ENCODE measurements around the gene PCARE.

Gene PCARE

DNA sequence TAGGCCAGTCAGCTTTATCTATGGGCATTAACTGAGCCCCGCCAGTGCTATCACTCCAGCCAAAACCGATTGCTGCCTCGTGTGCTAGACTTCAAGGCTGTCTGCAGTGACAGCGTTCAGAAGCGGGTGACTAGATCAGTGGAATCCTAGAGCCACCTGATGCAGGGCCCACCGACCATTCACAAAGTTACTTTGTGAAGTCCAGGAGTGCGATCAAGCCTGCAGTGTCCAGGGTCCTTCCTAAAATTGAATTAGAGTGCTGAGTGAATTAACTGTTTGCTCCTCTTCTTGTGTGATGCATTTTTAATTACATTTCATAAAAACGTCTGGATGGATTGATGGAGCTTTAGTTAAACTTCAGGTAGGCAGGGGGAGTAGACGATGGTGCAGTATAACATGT lies 13.9 kb downstream of the PCARE start:
- no peaks in the 10 kb centered on the region for H3F3A ChIP-seq (ENCODE audit: low read depth)
- H3K79me2 ChIP-seq (ENCODE audit: insufficient read depth, low read length) = no peaks in the 10 kb centered on the region
- TF ChIP-seq, protein P1, sequence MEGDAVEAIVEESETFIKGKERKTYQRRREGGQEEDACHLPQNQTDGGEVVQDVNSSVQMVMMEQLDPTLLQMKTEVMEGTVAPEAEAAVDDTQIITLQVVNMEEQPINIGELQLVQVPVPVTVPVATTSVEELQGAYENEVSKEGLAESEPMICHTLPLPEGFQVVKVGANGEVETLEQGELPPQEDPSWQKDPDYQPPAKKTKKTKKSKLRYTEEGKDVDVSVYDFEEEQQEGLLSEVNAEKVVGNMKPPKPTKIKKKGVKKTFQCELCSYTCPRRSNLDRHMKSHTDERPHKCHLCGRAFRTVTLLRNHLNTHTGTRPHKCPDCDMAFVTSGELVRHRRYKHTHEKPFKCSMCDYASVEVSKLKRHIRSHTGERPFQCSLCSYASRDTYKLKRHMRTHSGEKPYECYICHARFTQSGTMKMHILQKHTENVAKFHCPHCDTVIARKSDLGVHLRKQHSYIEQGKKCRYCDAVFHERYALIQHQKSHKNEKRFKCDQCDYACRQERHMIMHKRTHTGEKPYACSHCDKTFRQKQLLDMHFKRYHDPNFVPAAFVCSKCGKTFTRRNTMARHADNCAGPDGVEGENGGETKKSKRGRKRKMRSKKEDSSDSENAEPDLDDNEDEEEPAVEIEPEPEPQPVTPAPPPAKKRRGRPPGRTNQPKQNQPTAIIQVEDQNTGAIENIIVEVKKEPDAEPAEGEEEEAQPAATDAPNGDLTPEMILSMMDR (conservative IDR thresholded peaks at IDR 0.05; ENCODE audit: low read length) = no peak
- no peak for TF ChIP-seq EZH2phosphoT487 (IDR thresholded peaks at IDR 0.05; ENCODE audit: borderline replicate concordance)
- no peak overlapping the region for H3K4me2 ChIP-seq (ENCODE audit: low read depth, low read length, poor library complexity, severe bottlenecking)
- H2AFZ ChIP-seq (ENCODE audit: low read length) = no peak overlapping the region
- H3K9me2 ChIP-seq (replicated peaks; ENCODE audit: low read depth, low read length) = no peaks in the 10 kb centered on the region
- no peaks in the 10 kb centered on the region for H3K36me3 ChIP-seq (ENCODE audit: insufficient read depth, low read length)
- H4K20me1 ChIP-seq (ENCODE audit: insufficient read depth, low read length, poor library complexity, severe bottlenecking) = no peaks in the 10 kb centered on the region
- no peak overlapping the region for H3K9ac ChIP-seq (ENCODE audit: low read depth, low read length, poor library complexity, severe bottlenecking)
- H3K9me3 ChIP-seq (ENCODE audit: insufficient read depth, low read depth, low read length) = no peaks in the 10 kb centered on the region
- H3K27me3 ChIP-seq (ENCODE audit: insufficient read depth, low read length, poor library complexity, severe bottlenecking) = no peaks in the 10 kb centered on the region
- H3K4me3 ChIP-seq (ENCODE audit: low read length, poor library complexity, severe bottlenecking) = no peak overlapping the region
- no peaks in the 10 kb centered on the region for H3K4me1 ChIP-seq (ENCODE audit: insufficient read depth, low read length, poor library complexity, severe bottlenecking)

DNA sequence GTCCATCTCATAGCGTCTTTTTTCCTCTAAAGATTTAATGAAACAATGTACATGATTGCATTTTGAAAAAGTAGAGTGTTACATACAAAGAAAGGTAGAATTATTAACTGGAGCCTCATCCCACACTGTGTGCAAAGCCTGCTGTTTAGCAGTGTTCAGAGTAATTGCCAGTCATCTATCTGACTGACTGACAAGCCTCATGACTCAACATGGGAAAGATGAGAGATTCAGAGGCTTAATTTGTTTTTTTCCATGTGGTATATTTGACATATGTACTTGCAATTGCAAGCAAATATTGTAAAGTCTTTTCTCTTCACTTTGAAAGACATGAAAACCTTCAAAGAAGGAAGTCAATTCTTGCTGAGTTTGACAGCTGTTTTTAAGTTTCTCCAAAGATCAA lies 14.7 kb downstream of the PCARE start:
- Histone ChIP-seq H3F3A (ENCODE audit: low read depth) (no peaks in the 10 kb centered on the region), H3K4me3 (ENCODE audit: low read length, poor library complexity, severe bottlenecking) (no peak overlapping the region), H3K4me2 (ENCODE audit: low read depth, low read length, poor library complexity, severe bottlenecking) (no peak overlapping the region), H4K20me1 (ENCODE audit: insufficient read depth, low read length, poor library complexity, severe bottlenecking) (no peaks in the 10 kb centered on the region), H3K36me3 (ENCODE audit: insufficient read depth, low read length) (no peaks in the 10 kb centered on the region), H3K9ac (ENCODE audit: low read depth, low read length, poor library complexity, severe bottlenecking) (no peak overlapping the region), H3K4me1 (ENCODE audit: insufficient read depth, low read length, poor library complexity, severe bottlenecking) (no peaks in the 10 kb centered on the region), H2AFZ (ENCODE audit: low read length) (0 out of 2 replicates have a peak overlapping the region, but pooled peaks have one; percentile 18), H3K9me3 (ENCODE audit: insufficient read depth, low read depth, low read length) (no peaks in the 10 kb centered on the region), H3K79me2 (ENCODE audit: insufficient read depth, low read length) (no peaks in the 10 kb centered on the region), H3K9me2 (replicated peaks; ENCODE audit: low read depth, low read length) (no peaks in the 10 kb centered on the region), H3K27me3 (ENCODE audit: insufficient read depth, low read length, poor library complexity, severe bottlenecking) (no peaks in the 10 kb centered on the region)
- TF ChIP-seq, protein P1 (conservative IDR thresholded peaks at IDR 0.05; ENCODE audit: low read length) = no peak
- no peak for TF ChIP-seq EZH2phosphoT487 (IDR thresholded peaks at IDR 0.05; ENCODE audit: borderline replicate concordance)

DNA sequence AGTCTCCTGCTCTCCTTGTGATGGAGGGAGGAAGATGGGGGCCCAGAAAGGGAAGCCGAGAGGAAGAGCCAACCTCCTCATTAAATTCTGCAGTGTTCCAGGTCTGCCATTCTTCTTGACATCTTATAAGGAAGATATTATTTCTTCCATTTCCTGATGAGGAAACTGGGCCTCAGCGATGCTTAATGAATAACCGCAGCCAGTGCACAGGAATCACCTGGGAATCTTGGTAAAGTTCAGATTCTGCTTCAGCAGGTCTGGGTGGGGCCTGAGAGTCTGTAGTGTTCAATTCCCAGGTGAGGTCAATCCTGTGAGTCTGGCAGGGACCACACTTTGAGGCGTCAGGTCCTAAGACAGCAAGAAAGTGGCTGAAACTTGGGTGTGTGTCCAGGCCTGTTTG lies 17.3 kb downstream of the PCARE start:
- no peaks in the 10 kb centered on the region for H3K27me3 ChIP-seq (ENCODE audit: insufficient read depth, low read length, poor library complexity, severe bottlenecking)
- H3K79me2 ChIP-seq (ENCODE audit: insufficient read depth, low read length) = no peaks in the 10 kb centered on the region
- H2AFZ ChIP-seq (ENCODE audit: low read length) = no peak overlapping the region
- no peaks in the 10 kb centered on the region for H3K9me3 ChIP-seq (ENCODE audit: insufficient read depth, low read depth, low read length)
- no peaks in the 10 kb centered on the region for H4K20me1 ChIP-seq (ENCODE audit: insufficient read depth, low read length, poor library complexity, severe bottlenecking)
- TF ChIP-seq EZH2phosphoT487 (IDR thresholded peaks at IDR 0.05; ENCODE audit: borderline replicate concordance) = no peak
- TF ChIP-seq, protein P1 (conservative IDR thresholded peaks at IDR 0.05; ENCODE audit: low read length) = no peak
- no peak overlapping the region for H3K9ac ChIP-seq (ENCODE audit: low read depth, low read length, poor library complexity, severe bottlenecking)
- H3K4me2 ChIP-seq (ENCODE audit: low read depth, low read length, poor library complexity, severe bottlenecking) = no peak overlapping the region
- no peaks in the 10 kb centered on the region for H3K36me3 ChIP-seq (ENCODE audit: insufficient read depth, low read length)
- no peaks in the 10 kb centered on the region for H3K4me1 ChIP-seq (ENCODE audit: insufficient read depth, low read length, poor library complexity, severe bottlenecking)
- no peaks in the 10 kb centered on the region for H3K9me2 ChIP-seq (replicated peaks; ENCODE audit: low read depth, low read length)
- H3F3A ChIP-seq (ENCODE audit: low read depth) = no peaks in the 10 kb centered on the region
- H3K4me3 ChIP-seq (ENCODE audit: low read length, poor library complexity, severe bottlenecking) = no peak overlapping the region

All from Loucy (cell line).